ENCODE results near the gene WDR48. TPM values are rescaled to one million over a fixed set of nuclear protein-coding genes. Genes with fewer than 3 reads are reported as not detected.

WDR48 gene
- total RNA-seq, 4 donors from 2014 or later, result 27.4 to 47.2 (median 38.0) TPM

- Histone ChIP-seq H3K36me3 (peaks cover 0 to 42% of the 10 kb centered on the region in 2 donors), H3K4me3 (no peak overlapping the region), H3K4me1 (no peaks in the 10 kb centered on the region), H3K9me3 (no peaks in the 10 kb centered on the region), H3K27ac (no peak overlapping the region), H3K27me3 (no peaks in the 10 kb centered on the region)
- TF ChIP-seq EP300 (IDR thresholded peaks at IDR 0.05), result no peak
- no peak for TF ChIP-seq POLR2AphosphoS5 (IDR thresholded peaks at IDR 0.05)
- no peak for TF ChIP-seq CTCF (IDR thresholded peaks at IDR 0.05)
- no peak for TF ChIP-seq POLR2A (IDR thresholded peaks at IDR 0.05)
- no peak for ATAC-seq
- WGBS, 2 donors (ENCODE audit: low coverage in 1 of 2), result 64 to 87% methylated on average over 8 of the region's 11 CpGs
Observed at GRCh38 chr3:39132096-39133092, 80.6 kb downstream of the WDR48 start.

DNA sequence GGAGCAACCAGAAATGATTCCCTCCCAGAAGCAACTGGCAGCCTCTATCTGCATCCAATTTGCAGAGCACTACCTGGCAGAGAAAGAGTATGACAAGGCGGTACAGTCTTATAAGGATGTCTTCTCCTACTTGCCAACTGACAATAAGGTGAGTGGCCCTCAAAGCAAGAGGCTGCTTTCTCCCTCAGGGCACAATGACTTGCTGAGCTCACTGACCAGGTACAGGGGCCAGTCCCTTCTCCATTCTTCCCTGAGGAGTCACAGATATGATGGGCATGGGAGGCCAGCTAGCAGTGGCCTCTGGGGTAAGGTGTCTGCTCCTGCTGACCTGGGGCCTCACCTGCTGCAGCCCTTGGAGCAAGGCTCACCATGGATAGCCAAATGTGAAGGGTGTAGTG lies 81.3 kb downstream of the WDR48 start:
- Histone ChIP-seq H3K4me1 (no peaks in the 10 kb centered on the region), H3K4me3 (no peak overlapping the region), H3K27me3 (no peaks in the 10 kb centered on the region), H3K36me3 (peaks cover 0 to 48% of the 10 kb centered on the region in 2 donors), H3K9me3 (no peaks in the 10 kb centered on the region), H3K27ac (no peak overlapping the region)
- no peak for ATAC-seq
- no peak for TF ChIP-seq POLR2A (IDR thresholded peaks at IDR 0.05)
- TF ChIP-seq POLR2AphosphoS5 (IDR thresholded peaks at IDR 0.05), result no peak
- WGBS, 2 donors (ENCODE audit: low coverage in 1 of 2), result 100% methylated on average over 1 of the region's 1 CpG; no CpG with 5 or more reads in 1 of the 2 donors

DNA sequence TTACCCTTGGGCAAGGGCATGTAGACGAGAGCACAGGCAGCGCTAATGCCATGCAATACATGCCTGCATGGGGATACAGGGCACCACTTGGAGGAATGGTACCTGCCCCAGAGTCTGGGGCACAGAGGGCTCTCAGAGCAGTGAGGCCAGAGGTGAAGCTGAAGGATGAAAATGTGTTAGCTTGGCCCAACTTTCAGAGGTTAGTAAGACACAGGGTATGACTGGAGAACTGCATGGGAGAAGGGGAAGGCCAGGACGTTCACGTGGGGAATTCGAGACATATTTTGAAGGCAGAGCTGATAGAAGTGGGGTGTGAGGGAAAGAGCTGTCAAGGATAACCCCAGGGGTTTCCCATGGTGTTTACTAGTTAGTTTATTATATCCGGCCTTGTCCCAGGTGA lies 82.0 kb downstream of the WDR48 start:
- ATAC-seq, result no peak
- Histone ChIP-seq H3K4me3 (no peak overlapping the region), H3K36me3 (peaks cover 0 to 41% of the 10 kb centered on the region in 2 donors), H3K27me3 (no peaks in the 10 kb centered on the region), H3K9me3 (no peaks in the 10 kb centered on the region), H3K27ac (no peak overlapping the region), H3K4me1 (peaks cover 0 to 6% (median under 1%) of the 10 kb centered on the region in 3 donors)
- WGBS, 2 donors (ENCODE audit: low coverage in 1 of 2), result 73 to 75% methylated on average over 6 of the region's 6 CpGs
- TF ChIP-seq POLR2A (IDR thresholded peaks at IDR 0.05), result no peak
- TF ChIP-seq POLR2AphosphoS5 (IDR thresholded peaks at IDR 0.05), result no peak

GRCh38 chr3:39134305-39134704 lies 82.5 kb downstream of the WDR48 start:
- peak overlapping the region in 1 of 4 donors; percentile 9 for H3K27ac ChIP-seq
- no peaks in the 10 kb centered on the region for H3K9me3 ChIP-seq
- H3K36me3 ChIP-seq, result peaks cover 0 to 36% of the 10 kb centered on the region in 2 donors
- H3K4me1 ChIP-seq, result peaks cover 0 to 11% (median 3%) of the 10 kb centered on the region in 3 donors
- no peak for ATAC-seq
- no peaks in the 10 kb centered on the region for H3K27me3 ChIP-seq
- 82% methylated on average over 2 of the region's 7 CpGs; no CpG with 5 or more reads in 1 of the 2 donors for whole genome bisulfite sequencing, 2 donors (ENCODE audit: low coverage in 1 of 2)
- TF ChIP-seq CTCF (IDR thresholded peaks at IDR 0.05) (no peak), POLR2AphosphoS5 (IDR thresholded peaks at IDR 0.05) (no peak), EP300 (IDR thresholded peaks at IDR 0.05) (no peak), POLR2A (IDR thresholded peaks at IDR 0.05) (no peak)
- H3K4me3 ChIP-seq, result no peak overlapping the region

DNA sequence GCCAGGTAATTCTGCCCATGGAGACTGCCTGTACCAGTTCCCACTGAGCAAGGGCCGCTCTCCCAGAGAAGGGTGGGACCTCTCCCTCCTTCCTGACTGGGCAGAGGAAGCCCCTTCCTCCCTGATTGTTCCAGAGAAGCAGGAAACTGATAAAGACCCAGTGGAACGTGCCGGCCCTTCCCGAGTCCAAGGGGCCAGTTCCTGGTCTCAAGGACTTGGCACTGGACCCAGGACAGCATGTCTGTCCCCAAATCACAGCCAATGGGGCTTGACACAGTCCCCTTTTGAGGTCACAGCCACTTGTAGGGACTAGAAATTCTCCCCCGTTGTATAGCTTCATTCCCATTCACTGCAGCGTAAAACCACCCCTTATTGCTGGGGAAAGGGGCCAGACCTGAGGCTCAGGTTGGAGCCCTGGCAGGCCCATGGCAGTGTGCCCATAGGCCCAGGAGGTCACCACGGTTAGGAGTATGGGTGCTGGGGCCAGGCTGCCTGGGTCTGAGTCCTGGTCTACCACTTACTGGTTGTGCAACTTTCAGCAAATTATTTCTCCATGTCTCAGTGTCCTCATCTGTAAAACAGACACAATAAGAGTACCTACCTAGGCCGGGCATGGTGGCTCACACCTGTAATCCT lies 83.5 kb downstream of the WDR48 start:
- TF ChIP-seq CTCF (IDR thresholded peaks at IDR 0.05) (no peak), POLR2A (IDR thresholded peaks at IDR 0.05) (no peak), POLR2AphosphoS5 (IDR thresholded peaks at IDR 0.05) (peak; percentile 33)
- WGBS, 2 donors (ENCODE audit: low coverage in 1 of 2), result 65% methylated on average over 5 of the region's 8 CpGs; no CpG with 5 or more reads in 1 of the 2 donors
- Histone ChIP-seq H3K36me3 (peaks cover 0 to 42% of the 10 kb centered on the region in 2 donors), H3K27ac (peak overlapping the region in 3 of 4 donors; percentile 12 to 43 (median 27)), H3K4me1 (peaks cover 0 to 21% (median 4%) of the 10 kb centered on the region in 3 donors), H3K4me3 (no peak overlapping the region), H3K27me3 (no peaks in the 10 kb centered on the region), H3K9me3 (no peaks in the 10 kb centered on the region)
- ATAC-seq, result peak; percentile 45
